Measurements from ENCODE around the gene TAF13.
A peak's percentile ranks its signal among the peaks of the same experiment; 100 is the strongest.
"Not testable (repeated sequence)": the region's sequence is repeated elsewhere in the genome, so short reads cannot be mapped to it uniquely, and the experiment has no call there.

The TAF13 gene

DNA sequence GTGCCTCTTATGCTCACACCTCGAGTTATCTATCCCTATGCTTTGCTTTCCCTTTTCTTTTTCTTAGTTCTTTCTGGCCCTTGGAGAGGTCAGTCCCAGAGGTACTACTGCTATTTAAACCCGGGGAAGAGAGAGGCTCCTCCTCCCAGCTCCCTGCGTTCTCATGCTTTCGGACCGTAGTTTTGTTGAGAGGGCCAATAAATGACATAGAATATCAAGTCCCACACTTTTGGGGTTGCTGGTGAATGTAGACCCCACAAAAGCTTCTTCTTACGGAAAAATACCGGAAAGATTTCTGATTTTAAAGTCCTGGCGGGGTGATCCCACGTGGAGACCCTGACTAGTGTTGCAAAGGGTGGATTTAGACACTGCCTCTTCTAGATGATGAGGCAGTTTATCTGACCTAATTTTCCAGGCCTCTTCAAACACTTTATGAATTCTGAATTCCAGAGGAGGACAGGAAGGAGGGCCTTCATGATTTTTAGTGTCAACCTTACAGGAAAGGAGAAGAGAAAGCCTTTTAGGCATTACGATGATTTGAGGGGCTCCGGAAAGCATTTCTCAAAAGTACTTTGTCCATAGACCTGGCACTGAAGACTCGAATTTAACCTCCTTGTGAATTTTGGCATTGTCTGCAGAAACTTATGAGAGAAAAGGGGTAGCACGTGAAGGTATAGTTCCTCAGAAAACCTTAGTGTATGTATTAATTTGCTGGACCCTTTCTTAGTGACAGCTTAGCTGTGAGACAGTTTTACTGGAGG, 15.5 kb upstream of the TAF13 start:
- DNase-seq (ENCODE audit: low read depth in 2 of 2): no peak

GRCh38 chr1:109090196-109091077, 14.6 kb upstream of the TAF13 start, which contains the start of gene TMEM167B:
Gene TMEM167B, plus strand, starts transcription at chr1:109090764. Its CDS starts 109 bp downstream, at chr1:109090873.
- peak; percentile 68 to 76 for DNase-seq (ENCODE audit: low read depth in 2 of 2)

DNA sequence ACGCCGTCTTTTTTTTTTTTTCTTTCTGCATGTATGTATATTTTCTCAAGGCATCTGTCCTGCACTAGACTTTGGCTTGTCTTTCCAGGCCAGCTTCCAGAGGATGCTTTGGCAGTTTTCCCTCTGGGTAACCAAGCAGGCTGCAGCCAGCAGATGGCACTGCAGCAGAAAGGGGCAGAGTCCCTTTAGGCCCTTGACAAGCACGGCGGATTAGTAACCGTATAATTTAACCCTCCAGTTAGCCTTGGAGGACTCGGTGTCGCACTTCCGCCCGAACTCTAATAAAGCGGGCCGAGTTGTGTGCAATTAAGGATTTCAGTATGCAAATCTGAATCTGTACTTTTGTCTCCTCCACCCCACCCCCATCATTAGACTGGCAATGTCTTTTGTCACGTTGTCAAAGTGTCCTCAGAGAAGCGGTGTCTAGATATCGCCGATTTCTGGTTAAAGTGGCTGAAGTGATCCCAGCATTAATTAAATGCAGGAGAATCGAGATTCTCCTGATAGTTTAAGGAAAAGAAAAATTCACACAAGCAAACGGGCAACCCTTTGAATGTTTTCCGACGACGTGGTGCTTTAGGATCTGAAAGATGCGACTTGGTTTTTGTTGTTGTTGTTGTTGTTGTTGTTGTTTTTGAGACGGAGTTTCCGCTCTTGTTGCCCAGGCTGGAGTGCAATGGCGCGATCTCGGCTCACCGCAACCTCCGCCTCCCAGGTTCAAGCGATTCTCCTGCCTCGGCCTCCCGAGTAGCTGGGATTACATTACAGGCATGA, 13.6 kb upstream of the TAF13 start:
- no peak for DNase-seq (ENCODE audit: low read depth in 2 of 2)

- DNase-seq (ENCODE audit: low read depth in 2 of 2): no peak
These were observed 9.0 kb upstream of the TAF13 start for GRCh38 chr1:109084563-109085517.

GRCh38 chr1:109083923-109084322, 8.1 kb upstream of the TAF13 start:
- DNase-seq (ENCODE audit: low read depth in 2 of 2): no peak

GRCh38 chr1:109083501-109083900, 7.7 kb upstream of the TAF13 start:
- DNase-seq (ENCODE audit: low read depth in 2 of 2): no peak

DNA sequence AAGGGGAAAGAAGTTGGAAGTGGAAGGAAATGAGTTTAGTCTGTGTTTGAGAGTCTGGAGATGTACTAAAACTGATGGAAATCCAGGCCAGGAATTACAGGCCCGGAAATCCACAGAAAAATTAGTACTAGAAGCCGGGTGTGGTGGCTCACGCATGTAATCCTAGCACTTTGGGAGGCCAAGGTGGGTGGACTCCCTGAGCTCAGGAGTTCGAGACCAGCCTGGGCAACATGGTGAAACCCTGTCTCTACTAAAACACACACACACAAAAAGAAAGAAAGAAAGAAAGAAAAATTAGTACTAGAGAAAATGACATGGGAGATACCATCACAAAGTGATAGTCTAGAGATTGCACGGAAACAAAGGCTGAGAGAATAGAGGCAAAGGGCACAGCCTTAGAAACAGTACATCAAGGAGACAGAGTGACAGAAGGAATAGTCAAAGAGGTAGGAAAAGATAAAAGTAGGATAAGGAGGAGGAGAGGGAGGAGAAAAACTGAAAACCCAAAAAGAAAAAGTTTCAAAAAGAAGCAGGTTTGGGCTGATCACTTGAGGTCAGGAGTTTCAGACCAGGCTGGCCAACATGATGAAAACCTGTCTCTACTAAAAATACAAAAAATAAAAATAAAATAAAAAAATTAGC, 4.8 kb upstream of the TAF13 start:
- DNase-seq (ENCODE audit: low read depth in 2 of 2): no peak

DNA sequence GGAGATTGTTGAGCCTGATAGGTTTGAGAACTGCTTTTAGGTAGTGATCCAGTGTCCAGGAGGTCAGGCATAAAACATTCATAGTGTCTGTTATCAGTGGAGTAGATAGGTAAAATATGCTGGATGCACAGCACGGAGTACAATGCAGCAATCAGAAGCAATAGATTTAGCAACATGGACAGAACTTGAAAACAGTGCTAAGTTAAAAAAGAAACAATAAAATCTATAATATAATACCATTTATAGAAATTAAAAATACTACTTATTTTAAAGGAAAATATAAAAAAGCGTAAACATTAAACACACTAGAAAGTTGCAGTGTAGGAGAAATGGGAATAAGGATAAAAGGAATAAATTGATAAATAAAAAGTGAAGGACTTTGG, 3.4 kb upstream of the TAF13 start:
- DNase-seq (ENCODE audit: low read depth in 2 of 2): no peak

DNA sequence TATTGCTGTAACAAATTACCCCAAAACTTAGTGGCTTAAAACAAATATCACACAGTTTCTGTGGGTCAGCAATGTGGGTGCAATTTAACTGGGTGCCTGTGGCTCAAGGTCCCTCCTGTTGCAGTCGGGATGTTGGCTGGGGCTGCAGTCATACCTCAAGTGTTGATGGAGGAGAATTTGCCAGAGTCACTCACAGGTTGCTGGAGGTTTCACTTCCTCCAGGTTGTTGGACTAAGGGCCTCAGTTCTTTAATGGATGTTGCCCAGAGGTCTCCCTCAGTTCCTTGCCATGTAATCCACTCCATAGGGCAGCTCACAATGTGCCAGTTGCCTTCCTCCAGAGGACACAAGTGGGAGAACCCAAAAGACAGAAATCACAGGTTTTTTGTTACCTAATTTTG, 2.5 kb upstream of the TAF13 start:
- no peak for DNase-seq (ENCODE audit: low read depth in 2 of 2)

DNA sequence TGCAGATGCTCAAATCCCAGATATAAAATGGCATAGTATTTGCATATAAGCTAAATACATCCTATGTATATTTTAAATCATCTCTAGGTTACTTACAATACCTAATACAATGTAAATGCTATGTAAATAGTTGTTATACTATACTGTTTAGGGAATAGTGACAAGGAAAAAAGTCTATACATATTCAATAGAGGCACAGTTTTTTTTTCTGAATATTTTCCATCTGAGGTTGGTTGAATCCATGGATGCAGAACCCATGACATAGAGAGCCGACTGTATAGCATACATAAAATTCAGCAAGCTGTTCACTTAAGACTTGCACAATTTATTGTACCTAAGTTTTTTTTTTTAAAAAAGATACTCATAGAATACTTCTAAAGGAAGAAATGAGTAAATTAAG, 6.5 kb downstream of the TAF13 start:
- no peak for DNase-seq (ENCODE audit: low read depth in 2 of 2)

GRCh38 chr1:109067883-109068282, 7.9 kb downstream of the TAF13 start:
- no peak for DNase-seq (ENCODE audit: low read depth in 2 of 2)

DNA sequence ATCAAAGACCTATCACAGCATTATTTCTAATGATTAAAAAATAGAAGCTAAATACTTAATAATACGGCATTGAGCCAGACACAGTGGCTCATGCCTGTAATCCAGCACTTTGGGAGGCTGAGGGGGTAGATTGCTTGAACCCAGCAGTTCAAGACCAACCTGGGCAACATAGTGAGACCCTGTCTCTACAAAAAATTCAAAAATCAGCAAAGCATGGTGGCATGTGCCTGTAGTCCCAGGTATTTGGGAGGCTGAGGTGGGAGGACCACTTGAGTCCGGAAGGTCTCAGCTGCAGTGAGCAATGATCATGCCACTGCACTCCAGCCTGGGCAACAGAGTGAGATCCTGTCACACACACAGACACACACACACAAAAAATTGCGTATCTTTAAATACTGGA, 10.7 kb downstream of the TAF13 start:
- DNase-seq (ENCODE audit: low read depth in 2 of 2): no peak

- DNase-seq (ENCODE audit: low read depth in 2 of 2): no peak
These were observed 14.6 kb downstream of the TAF13 start for GRCh38 chr1:109061183-109061582.

DNA sequence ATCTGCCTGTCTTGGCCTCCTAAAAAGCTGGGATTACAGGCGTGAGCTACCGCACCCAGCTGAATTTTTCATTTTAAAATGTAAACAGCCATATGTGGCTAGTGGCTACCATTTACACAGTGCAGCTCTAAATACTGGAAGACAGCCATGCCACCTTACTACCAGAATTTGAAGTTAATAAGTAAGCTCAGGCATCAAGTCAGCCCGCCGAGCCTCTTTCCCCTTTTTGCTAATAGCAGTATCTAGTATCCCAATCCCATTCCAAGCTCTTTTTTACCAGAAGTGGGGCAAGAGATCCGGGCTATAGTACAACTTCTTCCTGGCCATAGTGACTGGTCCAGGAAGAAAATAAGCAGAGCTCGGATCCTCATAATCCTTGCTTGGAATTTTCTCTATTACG, 15.1 kb downstream of the TAF13 start:
- DNase-seq (ENCODE audit: low read depth in 2 of 2): no peak

GRCh38 chr1:109059026-109059425, 16.8 kb downstream of the TAF13 start:
- no peak for DNase-seq (ENCODE audit: low read depth in 2 of 2)

DNA sequence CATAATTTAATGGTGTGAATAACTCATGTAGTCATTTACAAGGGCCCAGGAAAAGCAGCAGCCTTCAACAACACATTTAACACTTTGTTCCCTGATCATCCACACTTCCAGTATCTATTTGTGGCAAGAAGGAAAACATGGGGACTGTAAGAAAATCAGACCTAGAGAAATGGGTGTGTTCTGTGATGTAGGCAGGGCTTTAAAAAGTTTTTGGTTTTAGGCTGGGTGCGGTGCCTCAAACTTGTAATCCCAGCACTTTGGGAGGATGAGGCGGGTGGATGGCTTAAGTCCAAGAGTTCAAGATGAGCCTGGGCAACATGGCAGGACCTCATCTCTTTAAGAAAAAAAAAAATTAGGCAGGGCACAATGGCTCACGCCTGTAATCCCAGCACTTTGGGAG, 19.7 kb downstream of the TAF13 start:
- DNase-seq (ENCODE audit: low read depth in 2 of 2): no peak

DNA sequence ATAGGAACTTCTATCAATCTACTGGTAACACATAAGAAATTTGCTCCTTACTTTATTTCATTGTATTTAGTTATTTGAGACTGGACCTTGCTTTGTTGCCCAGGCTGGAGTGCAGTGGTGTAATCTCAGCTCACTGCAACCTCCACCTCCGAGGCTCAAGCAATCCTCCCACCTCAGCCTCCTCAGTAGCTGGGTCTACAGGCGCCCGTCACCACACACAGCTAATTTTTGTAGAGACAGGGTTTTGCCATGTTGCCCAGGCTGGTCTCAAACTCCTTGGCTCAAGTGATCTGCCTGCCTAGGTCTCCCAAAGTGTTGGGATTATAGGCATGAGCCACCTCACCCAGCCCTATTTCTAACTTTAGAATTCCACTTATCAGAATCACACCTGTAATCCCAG, 23.7 kb downstream of the TAF13 start:
- not testable (repeated sequence) for DNase-seq (ENCODE audit: low read depth in 2 of 2)

DNA sequence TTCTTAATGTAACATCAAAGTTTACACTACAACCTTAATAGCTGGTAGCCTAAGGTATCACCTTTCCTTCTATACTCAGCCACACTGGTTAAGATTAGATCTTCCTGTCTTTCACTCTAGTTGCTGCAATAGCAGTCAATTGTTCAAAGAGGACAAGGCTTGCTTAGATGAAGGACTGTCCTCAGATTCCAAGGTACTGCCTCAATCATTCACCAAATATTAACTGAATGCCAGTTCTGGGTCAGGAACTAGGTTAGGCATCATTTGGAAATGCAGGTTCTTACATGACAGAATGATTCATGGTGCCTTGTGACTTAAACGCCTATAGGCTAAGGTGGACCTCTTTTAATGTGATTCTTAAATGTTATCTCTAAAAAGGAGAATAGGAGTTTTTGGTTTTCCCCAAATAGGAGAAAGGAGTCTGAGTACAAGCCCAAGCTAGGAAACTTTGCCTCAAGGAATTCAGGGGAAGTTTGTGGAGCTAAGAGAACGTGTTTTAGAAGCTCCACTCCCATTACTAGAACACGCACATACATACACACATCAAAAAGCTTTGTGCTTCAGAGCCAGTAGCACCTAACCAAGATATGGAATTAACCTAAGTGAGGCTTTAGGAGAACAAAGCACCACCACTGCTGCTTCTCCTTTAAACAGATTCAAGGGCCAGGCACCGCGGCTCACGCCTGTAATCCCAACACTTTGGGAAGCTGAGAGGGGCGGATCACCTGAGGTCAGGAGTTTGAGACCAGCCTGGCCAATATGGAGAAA, 25.4 kb downstream of the TAF13 start:
- DNase-seq (ENCODE audit: low read depth in 2 of 2): no peak

DNA sequence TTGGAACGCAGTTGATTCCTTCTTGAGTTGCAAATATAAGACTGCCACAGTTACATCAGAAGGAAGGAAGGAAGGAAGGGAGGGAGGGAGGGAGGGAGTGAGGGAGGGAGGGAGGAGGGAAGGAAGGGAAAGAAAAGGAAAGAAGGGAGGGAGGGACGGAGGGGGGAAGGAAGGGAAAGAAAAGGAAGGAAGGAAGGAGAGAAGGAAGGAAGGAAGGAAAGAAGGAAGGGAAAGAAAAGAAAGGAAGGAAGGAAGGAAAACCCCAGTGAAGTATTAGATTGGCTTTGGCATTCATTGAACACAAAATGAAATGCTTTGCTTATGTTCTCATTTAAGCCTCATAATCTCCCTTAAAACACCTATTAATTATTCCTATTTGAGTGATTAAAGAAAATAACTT, 27.5 kb downstream of the TAF13 start:
- DNase-seq (ENCODE audit: low read depth in 2 of 2): no peak

GRCh38 chr1:109047339-109047738, 28.5 kb downstream of the TAF13 start:
- no peak for DNase-seq (ENCODE audit: low read depth in 2 of 2)

Data from activated CD8-positive, alpha-beta memory T cell treated with anti-CD3 and anti-CD28 coated beads for 4 hours (primary cell).